ENCODE data around the gene NCCRP1.

Gene NCCRP1

GRCh38 chr19:39196860-39197562 lies at the start of gene NCCRP1:
Gene NCCRP1 (plus strand): TSS chr19:39196964. CDS start chr19:39196983, 19 bp downstream.
- DNase-seq (ENCODE audit: low read depth, low spot score) = no peak

GRCh38 chr19:39147480-39147879 lies 49.3 kb upstream of the NCCRP1 start:
- DNase-seq (ENCODE audit: low read depth, low spot score) = no peak

GRCh38 chr19:39148939-39149529 lies 47.7 kb upstream of the NCCRP1 start:
- DNase-seq (ENCODE audit: low read depth, low spot score) = no peak

GRCh38 chr19:39150235-39150634 lies 46.5 kb upstream of the NCCRP1 start:
- DNase-seq (ENCODE audit: low read depth, low spot score) = no peak

GRCh38 chr19:39150807-39151600 lies 45.8 kb upstream of the NCCRP1 start:
- DNase-seq (ENCODE audit: low read depth, low spot score) = no peak

- no peak for DNase-seq (ENCODE audit: low read depth, low spot score)
Measured at GRCh38 chr19:39152066-39152465, 44.7 kb upstream of the NCCRP1 start.

DNA sequence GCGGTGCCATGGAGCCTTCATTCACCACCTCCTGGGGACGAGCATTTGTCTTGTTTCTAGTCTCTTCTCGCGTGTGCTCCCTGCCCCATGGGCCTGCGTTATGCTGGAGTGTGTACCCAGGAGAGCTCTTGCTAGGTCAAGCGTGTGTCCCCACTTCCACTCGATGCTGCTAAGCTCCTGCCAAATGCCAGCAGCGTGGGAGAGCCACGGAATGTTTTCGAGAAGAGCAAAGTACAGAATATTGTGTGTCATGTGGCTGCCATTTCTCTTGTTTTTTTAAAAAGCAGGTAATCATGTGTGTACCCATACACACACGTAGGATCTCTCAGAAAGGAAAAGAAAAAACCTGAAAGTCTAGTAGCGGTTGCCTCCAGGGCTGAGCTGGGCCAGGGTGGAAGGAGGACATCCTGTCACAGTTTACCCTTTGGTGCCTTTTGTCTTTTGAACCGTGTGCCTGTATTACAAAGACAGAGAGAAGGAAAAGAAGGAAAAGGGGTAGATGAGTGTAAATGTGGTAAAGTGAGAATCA lies 42.6 kb upstream of the NCCRP1 start:
- DNase-seq (ENCODE audit: low read depth, low spot score) = no peak

DNA sequence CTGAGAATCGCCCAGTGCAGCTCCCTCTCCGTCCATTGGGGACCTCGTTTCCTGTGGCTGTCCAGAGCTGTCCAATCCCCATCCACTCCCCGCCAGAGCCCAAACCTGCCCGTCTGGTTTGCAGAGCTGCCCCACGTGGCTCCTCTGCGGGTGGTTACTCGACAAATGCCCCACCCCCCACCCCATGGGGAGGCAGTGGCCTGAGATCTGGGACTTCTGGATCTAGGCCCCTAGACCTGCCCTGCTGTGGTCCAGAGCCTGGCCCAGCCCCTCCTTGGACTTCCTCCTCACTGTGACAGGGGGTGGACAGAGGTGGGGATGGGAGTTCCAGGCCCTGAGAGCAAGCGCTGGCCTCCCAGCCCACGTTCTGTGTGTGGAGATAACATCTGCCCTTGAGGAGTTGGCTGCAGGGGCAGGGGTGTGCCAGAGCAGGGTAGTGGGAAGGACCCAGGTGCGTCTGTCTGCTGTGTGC lies 42.1 kb upstream of the NCCRP1 start:
- DNase-seq (ENCODE audit: low read depth, low spot score) = no peak

GRCh38 chr19:39155114-39155700 lies 41.6 kb upstream of the NCCRP1 start:
- no peak for DNase-seq (ENCODE audit: low read depth, low spot score)

- DNase-seq (ENCODE audit: low read depth, low spot score) = no peak
Measured at GRCh38 chr19:39155741-39156140, 41.0 kb upstream of the NCCRP1 start.

GRCh38 chr19:39156326-39157230 lies 40.2 kb upstream of the NCCRP1 start:
- DNase-seq (ENCODE audit: low read depth, low spot score) = no peak

DNA sequence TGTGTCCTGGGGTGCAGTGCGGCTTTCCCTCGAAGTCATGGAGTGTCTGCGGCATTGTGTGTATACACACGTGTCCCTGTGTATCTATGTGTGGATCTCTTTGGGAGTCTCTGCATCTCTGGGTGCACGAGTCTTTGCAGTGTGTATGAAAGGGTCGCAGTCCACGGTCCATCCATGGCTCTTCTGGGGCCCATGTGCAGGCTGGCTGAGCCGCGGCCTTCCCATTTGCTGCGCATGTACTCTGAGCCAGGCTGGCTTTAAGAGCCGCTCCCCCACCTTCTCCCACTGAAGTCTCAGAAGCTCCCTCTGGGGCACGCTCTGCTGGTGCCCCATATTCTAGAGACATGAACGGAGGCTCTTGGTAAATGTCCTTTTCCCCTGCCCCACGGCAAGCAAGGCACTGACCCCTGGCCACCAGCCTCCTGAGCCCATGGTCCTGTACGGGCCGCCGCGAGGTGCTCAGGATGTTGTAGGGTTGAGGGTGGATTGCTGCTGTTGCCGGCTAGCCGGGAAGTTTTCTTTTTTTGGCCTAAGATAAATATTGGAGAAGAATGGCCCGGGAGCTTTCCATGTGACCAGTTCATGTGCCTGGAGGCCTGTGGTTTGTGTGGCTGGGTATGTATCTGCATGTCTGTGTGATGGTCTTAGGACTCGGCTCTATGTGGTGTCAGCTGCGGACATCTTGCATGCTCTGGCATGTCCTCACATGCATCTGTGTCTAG lies 39.3 kb upstream of the NCCRP1 start:
- no peak for DNase-seq (ENCODE audit: low read depth, low spot score)

DNA sequence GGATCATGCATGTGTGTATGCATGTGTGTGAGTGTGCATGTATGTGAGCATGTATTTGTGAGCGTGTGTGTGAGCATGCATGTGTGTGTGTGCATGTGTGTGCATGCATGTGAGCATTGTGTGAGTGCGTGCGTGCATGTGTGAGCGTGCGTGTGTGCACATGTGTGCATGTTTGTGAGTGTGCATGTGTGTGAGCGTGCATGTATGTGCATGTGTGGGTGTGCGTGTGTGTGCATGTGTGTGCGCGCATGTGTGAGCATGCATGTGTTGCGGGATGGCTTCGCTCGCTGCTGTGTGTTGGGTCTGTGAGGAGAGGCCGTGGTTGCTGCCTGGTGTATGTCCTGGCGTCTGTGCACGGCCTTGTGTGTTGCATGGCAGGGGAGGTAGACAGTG lies 38.8 kb upstream of the NCCRP1 start:
- DNase-seq (ENCODE audit: low read depth, low spot score) = no peak

DNA sequence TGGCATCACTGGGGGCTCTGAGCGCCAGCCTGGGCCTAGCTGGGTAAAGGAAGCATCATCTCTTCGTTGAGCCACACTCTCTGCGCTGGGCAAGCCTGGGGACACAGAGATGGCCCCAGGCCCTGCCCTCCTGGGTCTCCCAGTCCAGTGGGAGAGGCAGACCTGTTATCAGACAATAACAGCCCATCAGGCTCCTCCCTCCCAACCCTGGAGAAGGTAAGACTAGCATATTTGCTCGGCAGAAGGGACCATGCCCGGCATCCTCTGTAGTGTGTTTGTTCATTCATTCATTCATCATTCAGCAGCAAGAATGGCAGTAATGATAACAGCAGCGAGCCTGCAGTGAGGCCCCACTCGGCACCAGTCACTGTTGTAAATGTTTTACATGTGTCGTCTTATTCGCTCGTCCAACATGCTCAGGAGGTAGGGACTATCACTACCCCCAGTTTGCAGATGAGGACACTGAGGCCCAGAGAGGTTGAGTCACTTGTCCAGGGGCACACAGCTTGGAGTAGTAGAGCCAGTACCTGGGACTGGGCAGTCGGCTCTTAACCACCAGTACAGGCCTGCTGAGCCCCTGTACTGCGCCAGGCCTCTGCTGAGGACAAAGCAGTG lies 38.0 kb upstream of the NCCRP1 start:
- no peak for DNase-seq (ENCODE audit: low read depth, low spot score)

- no peak for DNase-seq (ENCODE audit: low read depth, low spot score)
Measured at GRCh38 chr19:39160523-39160861, 36.3 kb upstream of the NCCRP1 start.

- no peak for DNase-seq (ENCODE audit: low read depth, low spot score)
Measured at GRCh38 chr19:39160889-39161672, 35.7 kb upstream of the NCCRP1 start.

- no peak for DNase-seq (ENCODE audit: low read depth, low spot score)
Measured at GRCh38 chr19:39162441-39163043, 34.2 kb upstream of the NCCRP1 start.

DNA sequence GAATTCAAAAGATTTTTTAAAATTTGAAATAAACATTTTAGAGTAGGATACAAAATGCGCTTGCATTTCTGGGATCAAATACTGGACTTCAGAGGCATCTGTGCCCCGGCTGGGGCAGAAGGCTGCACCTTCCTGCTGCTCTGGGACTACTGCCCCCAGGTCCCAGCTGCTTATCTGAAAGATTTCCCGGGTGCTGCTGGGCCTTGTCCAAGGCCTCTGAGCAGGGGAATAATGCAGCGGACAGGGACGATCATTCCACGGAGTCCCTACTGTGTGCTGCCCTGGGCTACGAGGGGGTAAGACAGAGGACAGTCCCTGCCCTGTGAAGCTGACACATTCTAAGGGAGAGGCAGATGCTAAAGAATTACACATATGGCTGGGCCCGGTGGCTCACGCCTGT lies 33.1 kb upstream of the NCCRP1 start:
- no peak for DNase-seq (ENCODE audit: low read depth, low spot score)

DNA sequence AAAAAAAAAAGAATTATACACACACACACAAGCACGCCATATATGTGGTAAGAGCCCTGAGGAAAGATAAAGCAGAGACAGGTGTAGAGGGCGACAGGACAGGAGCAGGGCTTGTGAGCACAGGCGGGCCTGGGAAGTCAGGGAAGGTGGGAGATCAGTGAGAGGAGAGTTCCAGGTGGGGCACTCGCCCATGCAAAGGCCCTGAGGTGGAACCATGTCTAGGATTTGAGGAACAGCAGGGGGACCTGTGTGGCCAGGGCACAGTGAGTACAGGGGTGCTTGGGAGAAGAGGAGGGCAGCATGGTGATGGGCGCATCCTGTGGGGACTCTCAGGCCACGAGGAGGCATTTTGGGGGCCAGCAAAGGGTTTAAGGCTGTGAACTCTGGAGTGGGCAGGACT lies 32.5 kb upstream of the NCCRP1 start:
- DNase-seq (ENCODE audit: low read depth, low spot score) = no peak

Data from activated CD4-positive, CD25-positive, alpha-beta regulatory T cell treated with anti-CD3 and anti-CD28 coated beads, Interleukin-2, amount 50 U/mL, for 16 hours (primary cell).